OCI-LY3 (cell line): Measurements from ENCODE around the gene MRPL20.

ENCODE experiments used
- CTCF ChIP-seq: fragments of 200-600, 300-600 bp; sonication (generic); IDR thresholded peaks from 2 replicates; pipeline ENCODE4 v1.5.1; 2014; ENCODE audit warnings: antibody characterized with exemption, low read length, low read depth
- EZH2phosphoT487 ChIP-seq: fragments of 200-600 bp; shearing (Covaris generic); IDR thresholded peaks from 2 replicates; pipeline ENCODE4 v1.6.1; 2018; ENCODE audit warnings: antibody characterized with exemption, mixed run types, low read depth

GRCh38 chr1:1441002-1441888 is 34.2 kb upstream of the MRPL20 start:
- peak; percentile 81 for TF ChIP-seq CTCF
- TF ChIP-seq EZH2phosphoT487 = no peak
